Smooth muscle cell (in vitro differentiated cells): ENCODE measurements around the gene SRGAP3. TPM values are rescaled to one million over a fixed set of nuclear protein-coding genes. Genes with fewer than 3 reads are reported as not detected.

Experiments used
- DNase-seq: peaks from one replicate; lab custom pipeline; 2025; ENCODE audit not compliant: unreplicated experiment; lab: John Stamatoyannopoulos, UW
- H2AFZ ChIP-seq: fragments of 200-600 bp; sonication (generic); 2 replicates; pipeline ENCODE4 v1.6.0; 2016; ENCODE audit warnings: antibody characterized with exemption, low read depth, mild to moderate bottlenecking
- H3F3A ChIP-seq: fragments of 200-600 bp; sonication (generic); 2 replicates; pipeline ENCODE4 v1.6.0; 2017; ENCODE audit warnings: antibody characterized with exemption, low read depth
- H3K27ac ChIP-seq: fragments of 200-600 bp; sonication (generic); 2 replicates; pipeline ENCODE4 v1.5.1; 2016; ENCODE audit warnings: low read depth, mild to moderate bottlenecking
- H3K27me3 ChIP-seq: fragments of 200-600 bp; sonication (generic); 2 replicates; pipeline ENCODE4 v1.6.1; 2016; ENCODE audit warnings: low read depth, mild to moderate bottlenecking
- H3K36me3 ChIP-seq: fragments of 200-600 bp; sonication (generic); 2 replicates; pipeline ENCODE4 v1.5.1; 2016; ENCODE audit warnings: low read depth
- H3K4me1 ChIP-seq: fragments of 200-600 bp; sonication (generic); 2 replicates; pipeline ENCODE4 v1.5.1; 2016; ENCODE audit warnings: low read depth
- H3K4me2 ChIP-seq: fragments of 200-600 bp; sonication (generic); 2 replicates; pipeline ENCODE4 v1.6.0; 2016; ENCODE audit warnings: mild to moderate bottlenecking
- H3K4me3 ChIP-seq: fragments of 200-600 bp; sonication (generic); 2 replicates; pipeline ENCODE4 v1.5.1; 2016; ENCODE audit warnings: mild to moderate bottlenecking
- H3K79me2 ChIP-seq: fragments of 200-600 bp; sonication (generic); 2 replicates; pipeline ENCODE4 v1.6.0; 2016; ENCODE audit warnings: low read depth, mild to moderate bottlenecking
- H3K9ac ChIP-seq: fragments of 200-600 bp; sonication (generic); 2 replicates; pipeline ENCODE4 v1.6.0; 2016; ENCODE audit warnings: low read depth
- H3K9me3 ChIP-seq: fragments of 200-600 bp; sonication (generic); replicated peaks from 2 replicates; pipeline ENCODE4 v1.5.1; 2016; ENCODE audit warnings: low read depth
- H4K20me1 ChIP-seq: fragments of 200-600 bp; sonication (generic); 2 replicates; pipeline ENCODE4 v1.6.0; 2016; ENCODE audit warnings: low read depth
- CTCF ChIP-seq: fragments of 200-600 bp; sonication (generic); IDR thresholded peaks from 2 replicates; pipeline ENCODE4 v1.5.1; 2017; ENCODE audit warnings: borderline replicate concordance, mild to moderate bottlenecking, antibody characterized with exemption; ENCODE audit not compliant: insufficient read depth, poor library complexity, severe bottlenecking
- WGBS: methylation state at CpG from one replicate; pipeline ENCODE4 v1.1.7; 2016; ENCODE audit warnings: low lambda C conversion rate; 5-methylcytosine and 5-hydroxymethylcytosine counted together
- polyA plus RNA-seq: library from polyadenylated mRNA; unstranded; fragments of >200 nt; fragmentation: Nextera tagmentation; extraction: Ambion mirVana; gene quantifications from 2 replicates; pipeline ENCODE4 v1.2.1, GENCODE V29; 2016
- total RNA-seq: library from RNA; depleted of rRNA; stranded (reverse); fragments of >200 nt; gene quantifications from 2 replicates; pipeline ENCODE4 v1.2.3, GENCODE V29; 2014

SRGAP3 gene
- total and polyA plus RNA-seq, 2 experiments from 2014 or later: 1.5 to 3.1 TPM

GRCh38 chr3:9081184-9081818, 168.1 kb downstream of the SRGAP3 start:
- Histone ChIP-seq H4K20me1 (no peaks in the 10 kb centered on the region), H3K9me3 (no peaks in the 10 kb centered on the region), H2AFZ (no peak overlapping the region), H3F3A (no peaks in the 10 kb centered on the region), H3K4me2 (no peak overlapping the region), H3K36me3 (no peaks in the 10 kb centered on the region), H3K27ac (no peak overlapping the region), H3K4me3 (no peak overlapping the region), H3K27me3 (no peaks in the 10 kb centered on the region), H3K79me2 (no peaks in the 10 kb centered on the region), H3K9ac (no peak overlapping the region), H3K4me1 (peaks cover 7% of the 10 kb centered on the region)
- 100% methylated on average over 1 of the region's 1 CpG for WGBS
- no peak for DNase-seq
- no peak for TF ChIP-seq CTCF

GRCh38 chr3:9080163-9080562, 169.3 kb downstream of the SRGAP3 start:
- Histone ChIP-seq H3K79me2 (no peaks in the 10 kb centered on the region), H3K9me3 (no peaks in the 10 kb centered on the region), H3K27me3 (no peaks in the 10 kb centered on the region), H3K4me1 (peaks cover 7% of the 10 kb centered on the region), H3F3A (no peaks in the 10 kb centered on the region), H2AFZ (no peak overlapping the region), H3K36me3 (no peaks in the 10 kb centered on the region), H3K4me2 (no peak overlapping the region), H3K9ac (no peak overlapping the region), H3K4me3 (no peak overlapping the region), H4K20me1 (no peaks in the 10 kb centered on the region), H3K27ac (no peak overlapping the region)
- DNase-seq: no peak
- no peak for TF ChIP-seq CTCF
- WGBS: 76% methylated on average over 2 of the region's 2 CpGs

GRCh38 chr3:9079676-9080075, 169.8 kb downstream of the SRGAP3 start:
- no peak overlapping the region for H3K9ac ChIP-seq
- no peaks in the 10 kb centered on the region for H3K9me3 ChIP-seq
- H3F3A ChIP-seq: no peaks in the 10 kb centered on the region
- WGBS: 69% methylated on average over 8 of the region's 8 CpGs
- no peaks in the 10 kb centered on the region for H3K27me3 ChIP-seq
- no peaks in the 10 kb centered on the region for H3K36me3 ChIP-seq
- H3K4me1 ChIP-seq: peaks cover 7% of the 10 kb centered on the region
- no peak for TF ChIP-seq CTCF
- no peak overlapping the region for H3K4me3 ChIP-seq
- no peaks in the 10 kb centered on the region for H4K20me1 ChIP-seq
- no peak overlapping the region for H3K27ac ChIP-seq
- no peak overlapping the region for H3K4me2 ChIP-seq
- no peak overlapping the region for H2AFZ ChIP-seq
- H3K79me2 ChIP-seq: no peaks in the 10 kb centered on the region
- DNase-seq: no peak
